K562 (cell line): ENCODE data around the gene CYLD. TPM values are rescaled to one million over a fixed set of nuclear protein-coding genes. Genes with fewer than 3 reads are reported as not detected.

Experiments used
- ASH1L ChIP-seq: fragments of 450-650 bp; IDR thresholded peaks from 2 replicates; pipeline ENCODE4 v1.6.1; 2018; ENCODE audit warnings: borderline replicate concordance, mild to moderate bottlenecking, low read depth; ENCODE audit not compliant: partially characterized antibody
- CEBPB ChIP-seq: fragments of 450-650 bp; IDR thresholded peaks from 2 replicates; pipeline ENCODE4 v1.6.1; 2016; ENCODE audit warnings: missing genetic modification characterization, missing compliant biosample characterization
- GTF2E2 ChIP-seq: fragments of 200-800 bp; sonication (Bioruptor generic); IDR thresholded peaks from 2 replicates; pipeline ENCODE4 v1.6.1; 2016; ENCODE audit warnings: missing genetic modification characterization, missing compliant biosample characterization
- KLF16 ChIP-seq: IDR thresholded peaks from 2 replicates; pipeline ENCODE4 v1.6.1; 2016; ENCODE audit warnings: antibody characterized with exemption
- POU5F1 ChIP-seq: fragments of 150-350 bp; IDR thresholded peaks from 2 replicates; pipeline ENCODE4 v1.6.1; 2014; ENCODE audit warnings: borderline replicate concordance, low read length, low read depth, mild to moderate bottlenecking; ENCODE audit not compliant: partially characterized antibody
- RAD21 ChIP-seq, 2 experiments: fragments of 250-450 bp in 1 of 2; fragments of 450-650 bp in 1 of 2; sonication (Bioruptor Pico) in 1 of 2; formaldehyde crosslinking in 1 of 2; IDR thresholded peaks in 1 of 2; conservative IDR thresholded peaks in 1 of 2; 2 replicates each; pipeline versions ENCODE4 v1.4.0 to v1.8.0; 2020 to 2022; ENCODE audit warnings: mild to moderate bottlenecking in 2 of 2, moderate library complexity in 1 of 2
- polyA plus RNA-seq, 8 experiments: library from polyadenylated mRNA; depleted of rRNA in 4 of 8; stranded (reverse) in 5 of 8; unstranded in 3 of 8; fragments of >200 nt; fragmentation: Nextera tagmentation in 2 of 8; fragmentation: Illumina TruSeq in 1 of 8; extraction: Ambion mirVana in 2 of 8; extraction: Trizol in 1 of 8; gene quantifications; 2 replicates each; pipeline versions ENCODE4 v1.2.1 to v1.2.3, GENCODE V29; 2011 to 2014; ENCODE audit warnings: inconsistent platforms in 1 of 8, missing spikeins in 1 of 8
- total RNA-seq, 7 experiments: library from RNA; depleted of rRNA in 6 of 7; stranded (reverse); fragments of >200 nt in 6 of 7; fragmentation: Illumina TruSeq in 2 of 7; extraction: Trizol in 2 of 7; gene quantifications; 2 replicates each; pipeline versions ENCODE4 v1.2.1 to v1.2.3, GENCODE V29; 2011 to 2021; ENCODE audit warnings: low replicate concordance in 1 of 7
- TF ChIP-seq, protein P1 (sequence below): sonication (generic); formaldehyde crosslinking; IDR thresholded peaks from 2 replicates; pipeline ENCODE4 v1.9.0; 2022; ENCODE audit warnings: mild to moderate bottlenecking, missing genetic modification reagents
- TF ChIP-seq, protein P2 (sequence below), 2 experiments: IDR thresholded peaks in 1 of 2; conservative IDR thresholded peaks in 1 of 2; 2 replicates each; pipeline ENCODE4 v1.6.1; 2016; ENCODE audit warnings: low read depth in 2 of 2, mild to moderate bottlenecking in 1 of 2, missing compliant biosample characterization in 1 of 2, missing genetic modification characterization in 1 of 2, moderate library complexity in 1 of 2
- TF ChIP-seq, protein P3 (sequence below): fragments of 450-650 bp; IDR thresholded peaks from 2 replicates; pipeline ENCODE4 v1.6.1; 2016; ENCODE audit warnings: missing biosample characterization, missing genetic modification characterization
- TF ChIP-seq, protein P4 (sequence below): sonication (generic); formaldehyde crosslinking; IDR thresholded peaks from 2 replicates; pipeline ENCODE4 v1.8.0; 2022; ENCODE audit warnings: mild to moderate bottlenecking, missing genetic modification reagents

CYLD gene
- total and polyA plus RNA-seq, 9 of the 15 experiments (the other 6 are each of a cell fraction or from before 2014, with no cell fraction given), result 3.4 to 7.4 (median 5.3) TPM

DNA sequence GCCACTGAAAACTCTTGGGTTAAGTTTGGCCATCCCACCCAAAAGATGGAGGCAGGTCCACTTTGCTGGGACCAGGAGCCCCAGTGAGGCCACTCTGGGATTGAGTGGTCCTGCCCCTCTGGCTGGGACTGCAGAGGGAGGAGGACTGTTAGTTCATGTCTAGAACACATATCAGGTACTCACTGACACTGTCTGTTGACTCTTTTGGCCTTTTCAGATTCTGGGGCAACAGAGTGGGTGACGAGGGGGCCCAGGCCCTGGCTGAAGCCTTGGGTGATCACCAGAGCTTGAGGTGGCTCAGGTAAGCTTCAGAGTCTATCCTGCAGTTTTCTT, 19.5 kb upstream of the CYLD start (continued):
- TF ChIP-seq RAD21 (CRISPR knock-in tag; conservative IDR thresholded peaks at IDR 0.05 in 1 of 2, IDR thresholded peaks at IDR 0.05 in 1 of 2), result no peak
- TF ChIP-seq CEBPB (tag), result no peak
- TF ChIP-seq, protein P1, sequence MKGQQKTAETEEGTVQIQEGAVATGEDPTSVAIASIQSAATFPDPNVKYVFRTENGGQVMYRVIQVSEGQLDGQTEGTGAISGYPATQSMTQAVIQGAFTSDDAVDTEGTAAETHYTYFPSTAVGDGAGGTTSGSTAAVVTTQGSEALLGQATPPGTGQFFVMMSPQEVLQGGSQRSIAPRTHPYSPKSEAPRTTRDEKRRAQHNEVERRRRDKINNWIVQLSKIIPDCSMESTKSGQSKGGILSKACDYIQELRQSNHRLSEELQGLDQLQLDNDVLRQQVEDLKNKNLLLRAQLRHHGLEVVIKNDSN, result no peak
- TF ChIP-seq, protein P2, sequence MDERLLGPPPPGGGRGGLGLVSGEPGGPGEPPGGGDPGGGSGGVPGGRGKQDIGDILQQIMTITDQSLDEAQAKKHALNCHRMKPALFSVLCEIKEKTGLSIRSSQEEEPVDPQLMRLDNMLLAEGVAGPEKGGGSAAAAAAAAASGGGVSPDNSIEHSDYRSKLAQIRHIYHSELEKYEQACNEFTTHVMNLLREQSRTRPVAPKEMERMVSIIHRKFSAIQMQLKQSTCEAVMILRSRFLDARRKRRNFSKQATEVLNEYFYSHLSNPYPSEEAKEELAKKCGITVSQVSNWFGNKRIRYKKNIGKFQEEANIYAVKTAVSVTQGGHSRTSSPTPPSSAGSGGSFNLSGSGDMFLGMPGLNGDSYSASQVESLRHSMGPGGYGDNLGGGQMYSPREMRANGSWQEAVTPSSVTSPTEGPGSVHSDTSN (CRISPR knock-in tag; IDR thresholded peaks at IDR 0.05; ENCODE audit: low read depth), result no peak
- TF ChIP-seq, protein P2 (tag; conservative IDR thresholded peaks at IDR 0.05; ENCODE audit: low read depth), result no peak
- TF ChIP-seq, protein P3, sequence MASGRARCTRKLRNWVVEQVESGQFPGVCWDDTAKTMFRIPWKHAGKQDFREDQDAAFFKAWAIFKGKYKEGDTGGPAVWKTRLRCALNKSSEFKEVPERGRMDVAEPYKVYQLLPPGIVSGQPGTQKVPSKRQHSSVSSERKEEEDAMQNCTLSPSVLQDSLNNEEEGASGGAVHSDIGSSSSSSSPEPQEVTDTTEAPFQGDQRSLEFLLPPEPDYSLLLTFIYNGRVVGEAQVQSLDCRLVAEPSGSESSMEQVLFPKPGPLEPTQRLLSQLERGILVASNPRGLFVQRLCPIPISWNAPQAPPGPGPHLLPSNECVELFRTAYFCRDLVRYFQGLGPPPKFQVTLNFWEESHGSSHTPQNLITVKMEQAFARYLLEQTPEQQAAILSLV (tag), result no peak
- no peak for TF ChIP-seq ASH1L
- TF ChIP-seq GTF2E2 (tag), result no peak
- TF ChIP-seq, protein P4, sequence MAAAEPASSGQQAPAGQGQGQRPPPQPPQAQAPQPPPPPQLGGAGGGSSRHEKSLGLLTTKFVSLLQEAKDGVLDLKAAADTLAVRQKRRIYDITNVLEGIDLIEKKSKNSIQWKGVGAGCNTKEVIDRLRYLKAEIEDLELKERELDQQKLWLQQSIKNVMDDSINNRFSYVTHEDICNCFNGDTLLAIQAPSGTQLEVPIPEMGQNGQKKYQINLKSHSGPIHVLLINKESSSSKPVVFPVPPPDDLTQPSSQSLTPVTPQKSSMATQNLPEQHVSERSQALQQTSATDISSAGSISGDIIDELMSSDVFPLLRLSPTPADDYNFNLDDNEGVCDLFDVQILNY (CRISPR knock-in tag), result no peak
- no peak for TF ChIP-seq POU5F1
- TF ChIP-seq KLF16, result no peak
